GM10266 (cell line): ENCODE measurements around the gene NUP98.

ENCODE experiments used
- DNase-seq: peaks from one replicate; pipeline ENCODE4 v3.0.0; 2012; ENCODE audit errors: extremely low spot score
- CTCF ChIP-seq: IDR thresholded peaks from 2 replicates; pipeline ENCODE4 v1.5.1; 2012; ENCODE audit warnings: mild to moderate bottlenecking, low read depth; ENCODE audit not compliant: control insufficient read depth, insufficient read depth; ENCODE audit errors: missing control alignments

Gene NUP98

GRCh38 chr11:3808861-3809623 is 11.7 kb upstream of the NUP98 start:
- peak; percentile 63 for TF ChIP-seq CTCF
- peak; percentile 82 for DNase-seq

- peak; percentile 82 for DNase-seq
- TF ChIP-seq CTCF = peak; percentile 91
These were observed 10.8 kb upstream of the NUP98 start, which contains the start of gene PGAP2 for GRCh38 chr11:3807909-3808860. PGAP2 (plus strand) TSS chr11:3808560; CDS start chr11:3811260, 2,700 bp downstream.

- TF ChIP-seq CTCF = no peak
- DNase-seq = no peak
These were observed 6.6 kb upstream of the NUP98 start for GRCh38 chr11:3803726-3804495.

GRCh38 chr11:3802011-3802790 is 4.8 kb upstream of the NUP98 start:
- DNase-seq = no peak

GRCh38 chr11:3799873-3800272 is 2.5 kb upstream of the NUP98 start:
- DNase-seq = no peak
- no peak for TF ChIP-seq CTCF

More at GRCh38 chr11:3802011-3802790, 4.8 kb upstream of the NUP98 start:
- TF ChIP-seq CTCF = no peak

GRCh38 chr11:3799143-3799542 is 1.8 kb upstream of the NUP98 start:
- no peak for DNase-seq
- TF ChIP-seq CTCF = no peak
